ENCODE results near the gene ZFHX2. TPM values are rescaled to one million over a fixed set of nuclear protein-coding genes. Genes with fewer than 3 reads are reported as not detected.

Gene ZFHX2
- total and polyA plus RNA-seq, 2 of the 13 experiments (the other 11 are each of a cell fraction or from before 2014, with no cell fraction given) = 0.17 to 0.44 TPM

- TF ChIP-seq THAP9 (CRISPR knock-in tag; IDR thresholded peaks at IDR 0.05; ENCODE audit: borderline replicate concordance) = no peak
- TF ChIP-seq MAFK (conservative IDR thresholded peaks at IDR 0.05 in 1 of 2, IDR thresholded peaks at IDR 0.05 in 1 of 2; ENCODE audit: low read length in 2 of 2) = no peak
- no peak for TF ChIP-seq ZNF598 (CRISPR knock-in tag; IDR thresholded peaks at IDR 0.05; ENCODE audit: borderline replicate concordance)
- peak; percentile 34; the same call in 1 of the 2 replicates for TF ChIP-seq AKNA (CRISPR knock-in tag; IDR thresholded peaks at IDR 0.05; ENCODE audit: borderline replicate concordance)
- no peak for TF ChIP-seq ZNF10 (CRISPR knock-in tag; IDR thresholded peaks at IDR 0.05; ENCODE audit: borderline replicate concordance, low read depth)
- no peak for TF ChIP-seq FOXA3 (CRISPR knock-in tag; IDR thresholded peaks at IDR 0.05)
- TF ChIP-seq SOX13 (IDR thresholded peaks at IDR 0.05) = no peak
- TF ChIP-seq SOX13 (CRISPR knock-in tag; conservative IDR thresholded peaks at IDR 0.05 in 1 of 2, IDR thresholded peaks at IDR 0.05 in 1 of 2) = peak in 1 of 2 experiments; percentile 95; a peak in 2 of 4 replicates
- TF ChIP-seq MATR3 (CRISPR knock-in tag; IDR thresholded peaks at IDR 0.05) = no peak
- TF ChIP-seq ZSCAN20 (CRISPR knock-in tag; IDR thresholded peaks at IDR 0.05; ENCODE audit: borderline replicate concordance) = no peak
- no peak for TF ChIP-seq ZNF609 (CRISPR knock-in tag; IDR thresholded peaks at IDR 0.05; ENCODE audit: borderline replicate concordance)
- TF ChIP-seq ZNF572 (CRISPR knock-in tag; IDR thresholded peaks at IDR 0.05) = no peak
- no peak for TF ChIP-seq RCOR2 (CRISPR knock-in tag; IDR thresholded peaks at IDR 0.05)
- TF ChIP-seq ZNF564 (CRISPR knock-in tag; IDR thresholded peaks at IDR 0.05) = peak; percentile 52; the same call in 1 of the 2 replicates
- no peak for TF ChIP-seq ZNF20 (CRISPR knock-in tag; IDR thresholded peaks at IDR 0.05)
- no peak for TF ChIP-seq MBNL3 (CRISPR knock-in tag; conservative IDR thresholded peaks at IDR 0.05)
Observed at GRCh38 chr14:23582906-23583760, 31.6 kb upstream of the ZFHX2 start (continued).

Measured in HepG2 (cell line).